Endodermal cell (in vitro differentiated cells): ENCODE data around the gene SLC29A1. TPM values are rescaled to one million over a fixed set of nuclear protein-coding genes. Genes with fewer than 3 reads are reported as not detected.

Experiments used
- DNase-seq: peaks from one replicate; pipeline ENCODE4 v3.0.0-alpha.2; 2017
- H3K27ac ChIP-seq: 2 replicates; pipeline ENCODE4 v1.5.1; 2013; ENCODE audit warnings: mild to moderate bottlenecking, low read depth, low read length, moderate library complexity
- H3K27me3 ChIP-seq: 2 replicates; pipeline ENCODE4 v1.6.1; 2013; ENCODE audit warnings: mild to moderate bottlenecking, low read length, moderate library complexity; ENCODE audit not compliant: insufficient read depth, control insufficient read depth, poor library complexity, severe bottlenecking
- H3K36me3 ChIP-seq: 2 replicates; pipeline ENCODE4 v1.7.0; 2013; ENCODE audit warnings: mild to moderate bottlenecking, low read length, moderate library complexity; ENCODE audit not compliant: control insufficient read depth, insufficient read depth
- H3K4me1 ChIP-seq: one replicate; pipeline ENCODE4 v1.7.0; 2013; ENCODE audit warnings: low read length; ENCODE audit not compliant: control insufficient read depth, insufficient read depth
- H3K4me3 ChIP-seq: 2 replicates; pipeline ENCODE4 v1.5.1; 2013; ENCODE audit warnings: mild to moderate bottlenecking, low read length, moderate library complexity
- H3K9ac ChIP-seq: 2 replicates; pipeline ENCODE4 v1.6.1; 2013; ENCODE audit warnings: mild to moderate bottlenecking, low read length, moderate library complexity; ENCODE audit not compliant: poor library complexity, severe bottlenecking; ENCODE audit errors: extremely low read depth
- H3K9me3 ChIP-seq: 2 replicates; pipeline ENCODE4 v1.6.1; 2013; ENCODE audit warnings: mild to moderate bottlenecking, low read length, moderate library complexity; ENCODE audit not compliant: control insufficient read depth
- H3K27ac Mint-ChIP-seq: 2 replicates; pipeline ENCODE4 v1.8.0; 2020; ENCODE audit warnings: mixed read lengths
- H3K27me3 Mint-ChIP-seq: 2 replicates; pipeline ENCODE4 v1.8.0; 2021; ENCODE audit warnings: mild to moderate bottlenecking, mixed read lengths; ENCODE audit not compliant: insufficient read depth
- H3K36me3 Mint-ChIP-seq: 2 replicates; pipeline ENCODE4 v1.8.0; 2020; ENCODE audit warnings: low read depth, mixed read lengths
- H3K4me1 Mint-ChIP-seq: 2 replicates; pipeline ENCODE4 v1.8.0; 2020; ENCODE audit warnings: mixed read lengths
- H3K4me3 Mint-ChIP-seq: 2 replicates; pipeline ENCODE4 v1.8.0; 2020; ENCODE audit warnings: mild to moderate bottlenecking, moderate library complexity, mixed read lengths
- H3K9me3 Mint-ChIP-seq: 2 replicates; pipeline ENCODE4 v1.8.0; 2020; ENCODE audit warnings: mild to moderate bottlenecking, mixed read lengths
- WGBS, 2 experiments: methylation state at CpG; one replicate each; pipeline versions ENCODE4 v1.1.5 to v1.1.7; 2013; ENCODE audit warnings: missing lambda C conversion rate in 2 of 2, mixed read lengths in 1 of 2; ENCODE audit not compliant: insufficient coverage in 1 of 2, insufficient read length in 1 of 2; 5-methylcytosine and 5-hydroxymethylcytosine counted together
- total RNA-seq, 2 donors: library from RNA; stranded (reverse); fragmentation: NEBNext Ultra II Directional in 1 of 2; extraction: Animal tissue kit (Norgen Biotek cat#: 25700) in 1 of 2; gene quantifications; 2 replicates in 1 of 2; 3 replicates in 1 of 2; pipeline ENCODE4 v1.2.1, GENCODE V29; 2021
- TF ChIP-seq, protein P1 (sequence below): fragments of 200-600 bp; sonication (generic); conservative IDR thresholded peaks from 2 replicates; pipeline ENCODE4 v1.5.0; 2021; ENCODE audit warnings: antibody characterized with exemption, mild to moderate bottlenecking

SLC29A1 gene
- total RNA-seq, 2 donors from 2014 or later, result 129 to 155 TPM

DNA sequence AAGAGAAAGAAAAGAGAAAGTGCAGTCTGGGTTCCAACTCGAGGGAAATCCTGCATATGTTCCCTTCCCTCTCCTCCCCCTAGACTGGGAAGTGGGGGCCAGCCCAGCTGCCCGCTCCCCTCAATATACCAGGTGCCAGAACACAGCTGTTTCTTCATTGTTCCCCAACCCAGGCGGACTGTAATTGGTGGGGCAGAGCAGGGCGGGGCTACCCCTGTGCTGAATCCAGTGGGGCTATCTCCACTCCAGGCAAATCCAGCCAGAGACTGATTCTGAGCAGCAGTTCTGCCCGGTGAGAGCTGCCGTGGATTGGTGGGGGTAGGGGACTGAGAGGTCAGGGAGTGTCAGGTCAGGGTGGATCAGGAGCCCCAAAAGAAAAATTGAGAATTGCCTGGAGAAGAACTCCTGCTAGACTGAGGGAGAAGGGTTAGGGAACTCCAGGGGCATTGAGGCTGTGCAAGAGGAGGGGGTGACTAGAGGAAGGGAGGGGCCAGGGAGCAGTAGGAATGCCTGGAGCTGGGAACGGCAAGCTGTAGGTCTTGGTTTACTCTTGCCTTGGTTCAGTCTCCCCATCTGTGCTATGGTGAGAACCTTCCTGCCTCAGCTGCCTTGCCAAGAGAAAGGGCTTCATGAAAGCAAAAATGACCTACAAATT, 6.6 kb upstream of the SLC29A1 start, which contains the start of gene MYMX:
Gene MYMX (plus strand): TSS at position 250 of the 655 bp plus-strand sequence. CDS start 546 bp downstream, outside the sequence.
- peaks cover 19% of the 10 kb centered on the region for H3K4me1 ChIP-seq
- no peaks in the 10 kb centered on the region for H3K9me3 Mint-ChIP-seq
- H3K4me1 Mint-ChIP-seq, result peaks cover 30% of the 10 kb centered on the region
- TF ChIP-seq, protein P1, sequence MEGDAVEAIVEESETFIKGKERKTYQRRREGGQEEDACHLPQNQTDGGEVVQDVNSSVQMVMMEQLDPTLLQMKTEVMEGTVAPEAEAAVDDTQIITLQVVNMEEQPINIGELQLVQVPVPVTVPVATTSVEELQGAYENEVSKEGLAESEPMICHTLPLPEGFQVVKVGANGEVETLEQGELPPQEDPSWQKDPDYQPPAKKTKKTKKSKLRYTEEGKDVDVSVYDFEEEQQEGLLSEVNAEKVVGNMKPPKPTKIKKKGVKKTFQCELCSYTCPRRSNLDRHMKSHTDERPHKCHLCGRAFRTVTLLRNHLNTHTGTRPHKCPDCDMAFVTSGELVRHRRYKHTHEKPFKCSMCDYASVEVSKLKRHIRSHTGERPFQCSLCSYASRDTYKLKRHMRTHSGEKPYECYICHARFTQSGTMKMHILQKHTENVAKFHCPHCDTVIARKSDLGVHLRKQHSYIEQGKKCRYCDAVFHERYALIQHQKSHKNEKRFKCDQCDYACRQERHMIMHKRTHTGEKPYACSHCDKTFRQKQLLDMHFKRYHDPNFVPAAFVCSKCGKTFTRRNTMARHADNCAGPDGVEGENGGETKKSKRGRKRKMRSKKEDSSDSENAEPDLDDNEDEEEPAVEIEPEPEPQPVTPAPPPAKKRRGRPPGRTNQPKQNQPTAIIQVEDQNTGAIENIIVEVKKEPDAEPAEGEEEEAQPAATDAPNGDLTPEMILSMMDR, result no peak
- no peak within 1 kb of the TSS for H3K4me3 ChIP-seq
- no peaks in the 10 kb centered on the region for H3K27me3 ChIP-seq
- H3K27ac ChIP-seq, result no peak within 1 kb of the TSS
- H3K27ac Mint-ChIP-seq, result no peak within 1 kb of the TSS
- 32 to 56% methylated on average over 3 to 7 of the region's 7 CpGs for WGBS, 2 experiments
- H3K9ac ChIP-seq, result no peak within 1 kb of the TSS
- H3K9me3 ChIP-seq, result no peaks in the 10 kb centered on the region
- H3K36me3 Mint-ChIP-seq, result no peaks in the 10 kb centered on the region
- H3K36me3 ChIP-seq, result no peaks in the 10 kb centered on the region
- peak; percentile 75 for DNase-seq
- H3K4me3 Mint-ChIP-seq, result peak within 1 kb of the TSS; percentile 61
- H3K27me3 Mint-ChIP-seq, result peaks cover 2% of the 10 kb centered on the region

DNA sequence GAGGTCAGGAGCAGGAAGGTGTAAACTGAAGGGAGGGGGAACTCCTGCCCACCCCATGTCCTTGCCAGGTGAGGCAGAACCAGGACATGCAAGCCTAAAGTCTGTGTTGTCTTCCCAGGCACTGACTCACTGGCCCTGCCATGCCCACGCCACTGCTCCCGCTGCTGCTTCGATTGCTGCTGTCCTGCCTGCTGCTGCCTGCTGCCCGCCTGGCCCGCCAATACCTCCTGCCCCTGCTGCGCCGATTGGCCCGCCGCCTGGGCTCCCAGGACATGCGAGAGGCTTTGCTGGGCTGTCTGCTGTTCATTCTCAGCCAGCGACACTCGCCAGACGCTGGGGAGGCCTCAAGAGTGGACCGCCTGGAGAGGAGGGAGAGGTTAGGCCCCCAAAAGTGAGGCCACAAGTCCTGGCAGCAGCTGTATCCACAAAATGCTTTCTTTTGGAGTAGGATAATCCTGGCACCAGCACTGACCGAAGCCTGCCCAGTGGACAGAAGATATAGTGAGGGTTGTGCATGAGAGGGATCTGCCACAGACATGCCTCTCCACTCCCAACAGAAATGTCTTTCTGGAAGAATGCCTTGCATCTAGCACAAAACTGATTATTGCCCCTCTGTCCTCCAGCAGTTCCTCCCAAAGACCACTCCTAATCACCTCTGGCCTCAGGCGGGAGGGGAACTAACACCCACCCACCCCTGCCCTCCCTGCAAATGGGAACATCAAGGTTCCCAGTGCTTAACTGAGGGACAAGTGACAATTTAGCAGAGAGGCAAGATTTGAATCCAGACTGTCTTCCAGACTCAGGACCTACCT, 5.9 kb upstream of the SLC29A1 start:
- H3K9me3 ChIP-seq, result no peaks in the 10 kb centered on the region
- TF ChIP-seq, protein P1, result no peak
- H3K36me3 ChIP-seq, result no peaks in the 10 kb centered on the region
- Mint-ChIP-seq H3K4me1 (peaks cover 31% of the 10 kb centered on the region), H3K27ac (no peak overlapping the region), H3K36me3 (no peaks in the 10 kb centered on the region), H3K9me3 (no peaks in the 10 kb centered on the region), H3K4me3 (peak overlapping the region; percentile 61), H3K27me3 (peaks cover 2% of the 10 kb centered on the region)
- peak overlapping the region; percentile 18 for H3K4me3 ChIP-seq
- 66 to 68% methylated on average over 14 to 16 of the region's 16 CpGs for WGBS, 2 experiments
- H3K27ac ChIP-seq, result no peak overlapping the region
- H3K27me3 ChIP-seq, result no peaks in the 10 kb centered on the region
- peak; percentile 88 for DNase-seq
- H3K4me1 ChIP-seq, result peaks cover 19% of the 10 kb centered on the region
- no peak overlapping the region for H3K9ac ChIP-seq

DNA sequence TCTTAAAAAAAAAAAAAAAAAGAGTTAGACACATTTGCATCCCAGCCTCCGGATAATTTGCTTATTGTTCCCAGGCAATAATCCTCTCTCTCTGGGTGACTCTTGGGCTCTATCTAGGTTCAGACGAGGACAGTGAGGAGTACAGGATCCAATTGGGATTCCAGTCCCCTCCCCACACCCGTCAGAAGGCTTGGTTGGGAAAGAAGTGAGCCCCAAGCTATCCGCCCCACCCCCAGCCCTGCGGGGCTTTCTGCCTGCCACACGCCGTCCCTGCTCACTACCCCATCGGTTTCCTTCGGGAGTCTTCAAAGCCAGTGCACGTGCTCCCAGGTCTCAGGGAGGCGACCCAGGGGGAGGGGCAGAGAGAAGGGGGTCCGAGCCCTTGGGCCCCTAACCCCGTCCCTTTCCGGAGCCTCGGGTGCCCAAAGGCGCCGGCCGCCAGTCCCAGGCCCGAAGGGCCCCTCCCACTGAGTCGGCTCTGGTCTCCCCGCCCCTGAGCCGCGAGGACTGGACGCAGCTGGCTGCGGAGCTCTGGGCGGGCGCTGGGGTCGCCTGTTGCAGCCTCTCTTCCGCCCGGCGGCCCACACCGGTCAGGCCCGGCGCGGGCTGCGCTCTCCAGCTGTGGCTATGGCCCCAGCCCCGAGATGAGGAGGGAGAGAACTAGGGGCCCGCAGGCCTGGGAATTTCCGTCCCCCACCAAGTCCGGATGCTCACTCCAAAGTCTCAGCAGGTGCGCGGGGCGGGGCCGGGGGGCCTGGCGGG, 4.2 kb upstream of the SLC29A1 start:
- Mint-ChIP-seq H3K9me3 (no peaks in the 10 kb centered on the region), H3K27ac (peak overlapping the region; percentile 93), H3K4me1 (peaks cover 38% of the 10 kb centered on the region), H3K36me3 (no peaks in the 10 kb centered on the region), H3K4me3 (peak overlapping the region; percentile 61), H3K27me3 (peaks cover 2% of the 10 kb centered on the region)
- Histone ChIP-seq H3K4me1 (peaks cover 19% of the 10 kb centered on the region), H3K27me3 (no peaks in the 10 kb centered on the region), H3K4me3 (peak overlapping the region; percentile 74), H3K27ac (peak overlapping the region; percentile 68), H3K9me3 (no peaks in the 10 kb centered on the region), H3K9ac (peak overlapping the region; percentile 39), H3K36me3 (no peaks in the 10 kb centered on the region)
- DNase-seq, result peak; percentile 97
- TF ChIP-seq, protein P1, result no peak
- 4 to 5% methylated on average over 7 to 44 of the region's 45 CpGs for WGBS, 2 experiments
